IMR-90 (cell line): ENCODE results near the gene ZNRF4. TPM values are rescaled to one million over a fixed set of nuclear protein-coding genes. Genes with fewer than 3 reads are reported as not detected.

Experiments used
- ATAC-seq: fragments of 200-7000 bp; cut with Tn5 transposase; 2 replicates; pipeline ENCODE4 v1.9.1; 2020; ENCODE audit warnings: low read depth, mild to moderate bottlenecking, moderate library complexity
- BruUV-seq: library from RNA; stranded (reverse); fragments of 400-500 nt; replicated peaks from 2 replicates; lab custom pipeline; 2021; lab: Mats Ljungman, UMichigan
- CTCF ChIA-PET: fragments of 300-600 bp; formaldehyde crosslinking; extraction: SDS; loops from one replicate; lab custom pipeline; 2021; ENCODE audit warnings: antibody characterized with exemption; lab: Yijun Ruan, JAX
- POLR2A ChIA-PET: fragments of 300-600 bp; sonication (Branson Sonifier 250); formaldehyde crosslinking; loops from one replicate; lab custom pipeline; 2022; ENCODE audit warnings: antibody characterized with exemption; ENCODE audit not compliant: unreplicated experiment; lab: Charles Lee
- DNase-seq: peaks from one replicate; pipeline ENCODE4 v3.0.0; 2013
- H2AFZ ChIP-seq: replicated peaks from 2 replicates; pipeline ENCODE3; 2013; ENCODE audit warnings: low read length, mild to moderate bottlenecking; ENCODE audit not compliant: poor library complexity
- H2AK5ac ChIP-seq: 2 replicates; pipeline ENCODE4 v1.6.1; 2013; ENCODE audit warnings: low read depth, low read length, inconsistent platforms
- H2AK9ac ChIP-seq: replicated peaks from 2 replicates; pipeline ENCODE3; 2013; ENCODE audit warnings: mild to moderate bottlenecking, low read depth, low read length, moderate library complexity; ENCODE audit not compliant: poor library complexity
- H2BK120ac ChIP-seq: 2 replicates; pipeline ENCODE4 v1.6.1; 2013; ENCODE audit warnings: low read depth, low read length, inconsistent platforms
- H2BK15ac ChIP-seq: 3 replicates; pipeline ENCODE4 v1.6.1; 2013; ENCODE audit warnings: low read depth, low read length, inconsistent platforms
- H2BK20ac ChIP-seq: 2 replicates; pipeline ENCODE4 v1.6.1; 2013; ENCODE audit warnings: low read depth, mild to moderate bottlenecking, inconsistent platforms, low read length, moderate library complexity
- H2BK5ac ChIP-seq: 2 replicates; pipeline ENCODE4 v1.6.1; 2013; ENCODE audit warnings: mild to moderate bottlenecking, low read depth, low read length, inconsistent platforms; ENCODE audit not compliant: poor library complexity, severe bottlenecking
- H3K14ac ChIP-seq: replicated peaks from 2 replicates; pipeline ENCODE4 v1.6.1; 2013; ENCODE audit warnings: low read depth, low read length, inconsistent platforms
- H3K18ac ChIP-seq: 2 replicates; pipeline ENCODE4 v1.6.1; 2013; ENCODE audit warnings: low read depth, low read length, control low read depth
- H3K23ac ChIP-seq: 2 replicates; pipeline ENCODE4 v1.6.1; 2013; ENCODE audit warnings: low read depth, low read length, inconsistent platforms
- H3K27ac ChIP-seq: 2 replicates; pipeline ENCODE4 v1.5.1; 2013; ENCODE audit warnings: mild to moderate bottlenecking, control low read depth, low read length; ENCODE audit not compliant: insufficient read depth
- H3K27me3 ChIP-seq: 2 replicates; pipeline ENCODE4 v1.6.1; 2013; ENCODE audit warnings: low read length; ENCODE audit not compliant: control insufficient read depth, insufficient read depth
- H3K36me3 ChIP-seq: 2 replicates; pipeline ENCODE4 v1.6.1; 2013; ENCODE audit warnings: low read length, mixed read lengths; ENCODE audit not compliant: control insufficient read depth, insufficient read depth
- H3K4ac ChIP-seq: 2 replicates; pipeline ENCODE4 v1.6.1; 2013; ENCODE audit warnings: low read depth, low read length, inconsistent platforms
- H3K4me1 ChIP-seq: 2 replicates; pipeline ENCODE4 v1.6.1; 2013; ENCODE audit warnings: low read length, mixed read lengths; ENCODE audit not compliant: control insufficient read depth, insufficient read depth
- H3K4me2 ChIP-seq: 2 replicates; pipeline ENCODE4 v1.6.1; 2013; ENCODE audit warnings: low read depth, mild to moderate bottlenecking, control low read depth, low read length, moderate library complexity
- H3K4me3 ChIP-seq: 2 replicates; pipeline ENCODE4 v1.5.1; 2013; ENCODE audit warnings: low read depth, mild to moderate bottlenecking, control low read depth, low read length, moderate library complexity; ENCODE audit not compliant: insufficient read depth
- H3K56ac ChIP-seq: 2 replicates; pipeline ENCODE4 v1.6.1; 2013; ENCODE audit warnings: low read length, inconsistent platforms; ENCODE audit not compliant: insufficient read depth; ENCODE audit errors: extremely low read depth
- H3K79me1 ChIP-seq, 2 experiments: 2 replicates each; pipeline ENCODE4 v1.6.1; 2013; ENCODE audit warnings: low read length in 2 of 2, inconsistent platforms in 1 of 2, low read depth in 1 of 2
- H3K9ac ChIP-seq: 2 replicates; pipeline ENCODE4 v1.6.1; 2013; ENCODE audit warnings: low read depth, low read length, control low read depth
- H3K9me1 ChIP-seq: 2 replicates; pipeline ENCODE4 v1.6.1; 2013; ENCODE audit warnings: low read length, inconsistent platforms; ENCODE audit not compliant: insufficient read depth
- H3K9me3 ChIP-seq: 2 replicates; pipeline ENCODE4 v1.6.1; 2013; ENCODE audit warnings: low read length; ENCODE audit not compliant: control insufficient read depth, insufficient read depth
- H4K20me1 ChIP-seq: 2 replicates; pipeline ENCODE4 v1.6.1; 2013; ENCODE audit warnings: low read length, inconsistent platforms; ENCODE audit not compliant: insufficient read depth
- H4K5ac ChIP-seq: 2 replicates; pipeline ENCODE4 v1.6.1; 2013; ENCODE audit warnings: mild to moderate bottlenecking, low read depth, low read length, control low read depth
- H4K8ac ChIP-seq, 2 experiments: 2 replicates each; pipeline ENCODE4 v1.6.1; 2013; ENCODE audit warnings: low read depth in 2 of 2, low read length in 2 of 2, control low read depth in 1 of 2, inconsistent platforms in 1 of 2
- H4K91ac ChIP-seq: 2 replicates; pipeline ENCODE4 v1.6.1; 2013; ENCODE audit warnings: low read depth, low read length, inconsistent platforms; ENCODE audit not compliant: insufficient read depth
- MAZ ChIP-seq: IDR thresholded peaks from 2 replicates; pipeline ENCODE4 v1.6.1; 2012; ENCODE audit warnings: low read depth, mild to moderate bottlenecking, low read length, improper control_type of control experiment, moderate library complexity, borderline replicate concordance
- NFE2L2 ChIP-seq: fragments of 150-350 bp; IDR thresholded peaks from 2 replicates; pipeline ENCODE4 v1.6.1; 2016; ENCODE audit warnings: low read depth, mild to moderate bottlenecking, low read length
- POLR2A ChIP-seq: IDR thresholded peaks from 2 replicates; pipeline ENCODE4 v1.6.1; 2012; ENCODE audit warnings: mild to moderate bottlenecking, low read depth, low read length
- RFX5 ChIP-seq: IDR thresholded peaks from 2 replicates; pipeline ENCODE4 v1.8.0; 2012; ENCODE audit warnings: low read depth, mild to moderate bottlenecking, low read length, moderate library complexity
- WGBS, 2 experiments: methylation state at CpG; one replicate each; pipeline versions ENCODE4 v1.1.5 to v1.1.7; 2013; ENCODE audit warnings: missing lambda C conversion rate in 2 of 2; ENCODE audit not compliant: insufficient read length in 1 of 2; ENCODE audit errors: extremely low coverage in 2 of 2; 5-methylcytosine and 5-hydroxymethylcytosine counted together
- dilution Hi-C: fragments of 300-500 bp; cut with HindIII; formaldehyde crosslinking; loops from one replicate; pipeline ENCODE4 v1.14.3; 2018; ENCODE audit warnings: low sequenced_read_pairs; ENCODE audit not compliant: unreplicated experiment
- in situ Hi-C: fragments of 300-500 bp; cut with MboI; formaldehyde crosslinking; loops from 3 replicates; pipeline ENCODE4 v1.14.3; 2019; ENCODE audit warnings: low sequenced_read_pairs, inconsistent platforms, mixed read lengths
- intact Hi-C: fragments of 100-400 bp; cut with micrococcal nuclease; formaldehyde crosslinking; loops from 2 replicates; pipeline ENCODE4 v1.10.0; 2022
- polyA plus RNA-seq, 3 experiments: library from polyadenylated mRNA; depleted of rRNA; stranded (reverse); fragments of >200 nt; gene quantifications; 2 replicates each; pipeline ENCODE4 v1.2.3, GENCODE V29; 2012; ENCODE audit warnings: low replicate concordance in 1 of 3
- total RNA-seq: library from RNA; depleted of rRNA; stranded (reverse); fragments of >200 nt; gene quantifications from 2 replicates; pipeline ENCODE4 v1.2.3, GENCODE V29; 2012

Gene ZNRF4
- total and polyA plus RNA-seq, 2 of the 4 experiments (the other 2 are of a cell fraction): not detected

DNA sequence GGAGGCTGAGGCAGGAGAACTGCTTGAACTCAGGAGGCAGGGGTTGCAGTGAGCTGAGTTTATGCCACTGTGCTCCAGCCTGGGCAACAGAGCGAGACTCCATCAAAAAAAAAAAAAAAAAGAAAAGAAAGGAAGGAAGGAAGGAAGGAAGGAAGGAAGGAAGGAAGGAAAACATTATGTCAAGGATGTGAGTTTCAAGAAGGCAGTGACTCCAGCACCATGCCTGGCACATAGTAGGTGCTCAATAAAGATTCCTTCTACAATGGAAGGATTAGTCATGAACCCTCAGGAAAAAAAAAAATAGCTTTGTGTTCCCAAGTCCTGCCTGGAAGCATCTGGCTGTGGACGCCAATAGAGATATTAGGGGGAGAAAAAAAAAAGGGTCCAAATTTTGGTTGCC lies 10.1 kb upstream of the ZNRF4 start:
- Histone ChIP-seq H2AK9ac (no peak overlapping the region), H3K4me1 (no peaks in the 10 kb centered on the region), H3K9me3 (no peaks in the 10 kb centered on the region), H3K18ac (no peak overlapping the region), H3K14ac (no peak overlapping the region), H3K27ac (no peak overlapping the region), H3K79me1 (no peaks in the 10 kb centered on the region), H2AK5ac (no peak overlapping the region), H2BK20ac (no peak overlapping the region), H3K9me1 (no peaks in the 10 kb centered on the region), H3K4me2 (no peak overlapping the region), H2BK120ac (no peak overlapping the region), H3K23ac (no peak overlapping the region), H4K5ac (no peak overlapping the region), H3K4ac (no peak overlapping the region), H3K56ac (no peak overlapping the region), H4K91ac (no peak overlapping the region), H3K36me3 (no peaks in the 10 kb centered on the region), H2AFZ (no peak overlapping the region), H3K4me3 (no peak overlapping the region), H3K27me3 (peaks cover 22% of the 10 kb centered on the region), H3K9ac (no peak overlapping the region), H4K20me1 (no peaks in the 10 kb centered on the region), H4K8ac (no peak overlapping the region), H2BK5ac (no peak overlapping the region), H2BK15ac (no peak overlapping the region)
- no CpG with 5 or more reads among the region's 2 CpGs for WGBS, 2 experiments
- no peak for ATAC-seq
- POLR2A ChIA-PET: no interaction called here
- intact Hi-C loops (no loop called here), in situ Hi-C loops (no loop called here), dilution Hi-C loops (no loop called here)
- no peak for TF ChIP-seq NFE2L2
- TF ChIP-seq POLR2A: no peak
- TF ChIP-seq MAZ: no peak
- TF ChIP-seq RFX5: no peak
- no peak for DNase-seq
- BruUV-seq: no TSS peak
- CTCF ChIA-PET: no interaction called here
